PFSK-1 (cell line): Measurements from ENCODE around the gene APBA2.

Experiments used
- FOXP2 ChIP-seq: optimal IDR thresholded peaks from 2 replicates; pipeline ENCODE3; 2011; ENCODE audit warnings: borderline replicate concordance, control low read depth, inconsistent platforms; ENCODE audit not compliant: insufficient read depth; ENCODE audit errors: extremely low read length, extremely low read depth
- POLR2AphosphoS5 ChIP-seq: IDR thresholded peaks from 2 replicates; pipeline ENCODE4 v1.6.1; 2012; ENCODE audit warnings: low read depth, mild to moderate bottlenecking, control low read depth, low read length, moderate library complexity
- SIN3A ChIP-seq: IDR thresholded peaks from 2 replicates; pipeline ENCODE4 v1.6.1; 2012; ENCODE audit warnings: mild to moderate bottlenecking, low read length, moderate library complexity, borderline replicate concordance; ENCODE audit not compliant: insufficient read depth
- TAF1 ChIP-seq: IDR thresholded peaks from 2 replicates; pipeline ENCODE4 v1.6.1; 2012; ENCODE audit warnings: low read length, control low read depth, borderline replicate concordance; ENCODE audit not compliant: insufficient read depth
- TF ChIP-seq, protein P1 (sequence below), 2 experiments: IDR thresholded peaks; 2 replicates each; pipeline versions ENCODE4 v1.6.1 to v1.8.0; 2011 to 2012; ENCODE audit warnings: low read depth in 2 of 2, low read length in 2 of 2, control low read depth in 1 of 2, inconsistent platforms in 1 of 2, mild to moderate bottlenecking in 1 of 2, moderate library complexity in 1 of 2; ENCODE audit not compliant: insufficient read depth in 1 of 2

Gene APBA2

DNA sequence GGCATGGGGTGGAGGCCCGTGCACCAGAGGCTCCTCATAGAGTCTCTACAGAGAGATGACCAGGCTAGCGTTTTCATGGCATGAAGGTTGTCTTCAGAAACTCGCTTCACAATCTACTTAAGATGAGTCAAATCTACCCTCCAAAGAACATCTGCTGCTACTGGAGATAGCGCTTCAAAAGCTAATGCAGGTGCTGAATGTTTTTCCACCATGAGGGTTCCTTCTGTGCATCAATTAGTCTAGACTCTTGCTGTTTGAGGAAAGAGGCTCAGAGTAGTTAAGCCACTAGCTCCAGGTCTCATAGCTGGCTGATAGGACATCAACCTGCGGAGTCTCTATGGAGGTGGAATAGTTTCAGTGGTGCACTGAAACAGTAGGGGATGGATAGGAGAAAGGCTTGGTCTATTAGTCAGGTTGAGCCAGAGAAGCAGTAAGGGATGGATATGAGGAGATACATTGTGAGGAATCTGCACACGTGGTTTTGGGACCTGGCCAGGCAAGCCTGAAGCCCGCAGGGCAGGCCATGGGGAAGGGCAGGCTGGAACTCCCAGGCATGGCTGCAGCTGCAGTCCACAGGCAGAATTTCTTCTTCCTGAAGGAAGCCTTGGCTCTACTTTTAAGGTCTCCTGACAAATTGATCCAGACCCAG lies 117.5 kb downstream of the APBA2 start:
- TF ChIP-seq TAF1 (no peak), FOXP2 (no peak), POLR2AphosphoS5 (no peak), SIN3A (no peak)
- TF ChIP-seq, protein P1, sequence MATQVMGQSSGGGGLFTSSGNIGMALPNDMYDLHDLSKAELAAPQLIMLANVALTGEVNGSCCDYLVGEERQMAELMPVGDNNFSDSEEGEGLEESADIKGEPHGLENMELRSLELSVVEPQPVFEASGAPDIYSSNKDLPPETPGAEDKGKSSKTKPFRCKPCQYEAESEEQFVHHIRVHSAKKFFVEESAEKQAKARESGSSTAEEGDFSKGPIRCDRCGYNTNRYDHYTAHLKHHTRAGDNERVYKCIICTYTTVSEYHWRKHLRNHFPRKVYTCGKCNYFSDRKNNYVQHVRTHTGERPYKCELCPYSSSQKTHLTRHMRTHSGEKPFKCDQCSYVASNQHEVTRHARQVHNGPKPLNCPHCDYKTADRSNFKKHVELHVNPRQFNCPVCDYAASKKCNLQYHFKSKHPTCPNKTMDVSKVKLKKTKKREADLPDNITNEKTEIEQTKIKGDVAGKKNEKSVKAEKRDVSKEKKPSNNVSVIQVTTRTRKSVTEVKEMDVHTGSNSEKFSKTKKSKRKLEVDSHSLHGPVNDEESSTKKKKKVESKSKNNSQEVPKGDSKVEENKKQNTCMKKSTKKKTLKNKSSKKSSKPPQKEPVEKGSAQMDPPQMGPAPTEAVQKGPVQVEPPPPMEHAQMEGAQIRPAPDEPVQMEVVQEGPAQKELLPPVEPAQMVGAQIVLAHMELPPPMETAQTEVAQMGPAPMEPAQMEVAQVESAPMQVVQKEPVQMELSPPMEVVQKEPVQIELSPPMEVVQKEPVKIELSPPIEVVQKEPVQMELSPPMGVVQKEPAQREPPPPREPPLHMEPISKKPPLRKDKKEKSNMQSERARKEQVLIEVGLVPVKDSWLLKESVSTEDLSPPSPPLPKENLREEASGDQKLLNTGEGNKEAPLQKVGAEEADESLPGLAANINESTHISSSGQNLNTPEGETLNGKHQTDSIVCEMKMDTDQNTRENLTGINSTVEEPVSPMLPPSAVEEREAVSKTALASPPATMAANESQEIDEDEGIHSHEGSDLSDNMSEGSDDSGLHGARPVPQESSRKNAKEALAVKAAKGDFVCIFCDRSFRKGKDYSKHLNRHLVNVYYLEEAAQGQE (IDR thresholded peaks at IDR 0.05; ENCODE audit: insufficient read depth in 1 of 2, low read depth in 2 of 2, low read length in 2 of 2), result no peak

DNA sequence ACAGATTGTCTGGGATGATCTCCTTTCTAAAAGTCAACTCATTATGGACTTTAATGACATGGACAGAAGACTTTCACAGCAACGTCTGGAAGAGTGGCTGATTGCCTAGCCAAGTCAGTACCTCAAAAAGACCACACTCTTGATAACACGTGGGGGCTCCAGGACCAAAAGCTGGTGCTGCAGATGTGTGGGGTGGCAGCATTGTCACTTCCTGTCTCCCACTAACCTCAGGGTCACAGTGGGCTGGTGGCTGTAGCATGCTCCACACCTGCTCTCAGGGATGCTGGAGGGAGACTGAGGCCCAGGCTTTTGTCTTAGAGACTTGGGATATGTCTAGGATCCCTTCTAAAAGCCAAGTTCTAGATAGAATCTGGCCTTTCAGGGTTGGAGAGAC lies 118.1 kb downstream of the APBA2 start:
- TF ChIP-seq, protein P1 (IDR thresholded peaks at IDR 0.05; ENCODE audit: insufficient read depth in 1 of 2, low read depth in 2 of 2, low read length in 2 of 2), result no peak
- no peak for TF ChIP-seq POLR2AphosphoS5
- TF ChIP-seq TAF1, result no peak
- no peak for TF ChIP-seq FOXP2
- no peak for TF ChIP-seq SIN3A

DNA sequence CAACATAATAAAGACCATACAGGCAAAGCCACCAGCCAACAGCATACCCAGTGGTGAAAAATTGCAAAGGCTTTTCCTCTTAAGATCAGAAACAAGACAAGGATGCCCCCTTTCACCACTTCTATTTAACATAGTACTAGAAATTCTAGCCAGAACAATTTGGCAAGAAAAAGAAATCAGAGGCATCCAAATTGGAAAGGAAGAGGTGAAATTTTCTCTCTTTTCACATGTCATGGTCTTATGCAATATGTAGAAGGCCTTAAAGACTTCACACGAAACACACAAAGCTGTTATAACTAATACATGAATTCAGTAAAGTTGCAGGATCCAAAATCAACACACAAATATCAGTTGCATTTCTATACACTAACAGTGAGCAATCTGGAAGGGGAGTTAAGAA lies 120.2 kb downstream of the APBA2 start:
- TF ChIP-seq TAF1 (no peak), FOXP2 (no peak), SIN3A (no peak), POLR2AphosphoS5 (no peak)
- TF ChIP-seq, protein P1 (IDR thresholded peaks at IDR 0.05; ENCODE audit: insufficient read depth in 1 of 2, low read depth in 2 of 2, low read length in 2 of 2), result no peak

GRCh38 chr15:29008846-29009245 lies 123.1 kb downstream of the APBA2 start:
- TF ChIP-seq, protein P1 (IDR thresholded peaks at IDR 0.05; ENCODE audit: insufficient read depth in 1 of 2, low read depth in 2 of 2, low read length in 2 of 2), result no peak
- no peak for TF ChIP-seq FOXP2
- no peak for TF ChIP-seq TAF1
- no peak for TF ChIP-seq SIN3A
- TF ChIP-seq POLR2AphosphoS5, result no peak

- no peak for TF ChIP-seq FOXP2
- TF ChIP-seq, protein P1 (IDR thresholded peaks at IDR 0.05; ENCODE audit: insufficient read depth in 1 of 2, low read depth in 2 of 2, low read length in 2 of 2), result no peak
- no peak for TF ChIP-seq POLR2AphosphoS5
- TF ChIP-seq TAF1, result no peak
- no peak for TF ChIP-seq SIN3A
These were observed 126.3 kb downstream of the APBA2 start for GRCh38 chr15:29012097-29012496.
